ENCODE results near the gene SERPINB7.

DNA sequence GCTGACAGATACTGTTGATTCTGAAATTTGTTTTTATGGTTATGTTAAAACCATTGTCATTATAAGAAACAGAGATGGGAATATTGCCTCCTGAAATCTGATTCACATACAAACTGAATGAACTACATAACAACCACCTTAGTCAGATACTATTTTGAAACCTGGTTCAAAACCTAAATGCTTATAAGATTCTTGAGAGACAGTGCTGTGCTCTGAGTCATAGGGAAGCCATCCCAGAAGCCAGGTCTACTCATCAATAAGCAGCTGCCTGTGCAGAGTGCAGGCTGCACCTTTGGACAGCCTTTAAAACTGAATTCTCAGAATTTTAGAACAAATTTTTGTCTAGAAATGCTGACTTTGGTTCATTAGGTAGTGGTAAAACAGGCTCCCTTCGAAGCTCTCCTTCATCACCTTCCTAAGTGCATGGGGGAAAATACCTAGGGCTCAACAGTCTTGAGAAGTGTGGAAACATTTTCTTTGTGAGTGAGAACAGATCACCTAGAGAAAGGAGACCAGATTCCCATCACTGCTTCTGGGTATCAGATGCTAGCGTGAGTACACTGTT lies at the start of gene SERPINB7:
- TF ChIP-seq CTCF (conservative IDR thresholded peaks at IDR 0.05) (no peak), ZFX (IDR thresholded peaks at IDR 0.05) (no peak)
